H1 (cell line): ENCODE data around the gene SELENOS. TPM values are rescaled to one million over a fixed set of nuclear protein-coding genes. Genes with fewer than 3 reads are reported as not detected.
A peak's percentile ranks its signal among the peaks of the same experiment; 100 is the strongest.

Experiments used
- CTCF ChIA-PET: fragments of 300-600 bp; sonication (Branson Sonifier 250); formaldehyde crosslinking; loops from one replicate; lab custom pipeline; 2021; ENCODE audit not compliant: partially characterized antibody; lab: Charles Lee
- POLR2A ChIA-PET: fragments of 300-600 bp; sonication (Branson Sonifier 250); formaldehyde crosslinking; loops from one replicate; lab custom pipeline; 2021; ENCODE audit warnings: inconsistent platforms; ENCODE audit not compliant: partially characterized antibody; lab: Charles Lee
- DNase-seq, 2 experiments: peaks; one replicate each; pipeline versions ENCODE4 v3.0.0 to v3.0.0-alpha.2; 2010 to 2022; ENCODE audit warnings: low spot score in 2 of 2, low read depth in 1 of 2, mixed read lengths in 1 of 2
- FAIRE-seq: peaks from 2 replicates; lab custom pipeline; 2011; peaks lifted over from hg19 to GRCh38; lab: Jason Lieb, UNC
- H2AFZ ChIP-seq: 2 replicates; pipeline ENCODE4 v1.8.1; 2012; ENCODE audit warnings: low read length, inconsistent platforms
- H2AK5ac ChIP-seq: 2 replicates; pipeline ENCODE4 v1.6.1; 2013; ENCODE audit warnings: low read depth, low read length
- H2BK120ac ChIP-seq: replicated peaks from 2 replicates; pipeline ENCODE3; 2013; ENCODE audit warnings: low read depth, low read length, inconsistent platforms
- H2BK12ac ChIP-seq: 2 replicates; pipeline ENCODE4 v1.6.1; 2013; ENCODE audit warnings: low read depth, low read length
- H2BK15ac ChIP-seq: 2 replicates; pipeline ENCODE4 v1.6.1; 2013; ENCODE audit warnings: low read length
- H2BK20ac ChIP-seq: 2 replicates; pipeline ENCODE4 v1.6.1; 2013; ENCODE audit warnings: low read length
- H2BK5ac ChIP-seq: 2 replicates; pipeline ENCODE4 v1.6.1; 2013; ENCODE audit warnings: low read depth, low read length
- H3K14ac ChIP-seq: 2 replicates; pipeline ENCODE4 v1.6.1; 2013; ENCODE audit warnings: inconsistent platforms; ENCODE audit not compliant: insufficient read length
- H3K18ac ChIP-seq: 2 replicates; pipeline ENCODE4 v1.6.1; 2013; ENCODE audit warnings: low read length; ENCODE audit errors: extremely low read depth
- H3K23ac ChIP-seq: 2 replicates; pipeline ENCODE4 v1.6.1; 2013; ENCODE audit warnings: inconsistent platforms; ENCODE audit not compliant: insufficient read length
- H3K23me2 ChIP-seq: 2 replicates; pipeline ENCODE4 v1.6.1; 2013; ENCODE audit warnings: low read depth, low read length
- H3K27ac ChIP-seq: 2 replicates; pipeline ENCODE4 v1.6.1; 2011; ENCODE audit warnings: low read depth, low read length, inconsistent platforms
- H3K27me3 ChIP-seq, 4 experiments: replicated peaks in 1 of 4; 1 replicate in 1 of 4; 2 replicates in 3 of 4; pipeline versions ENCODE4 v1.6.1 to v1.8.1; 2011 to 2013; ENCODE audit warnings: low read length in 3 of 4, mild to moderate bottlenecking in 3 of 4, inconsistent platforms in 2 of 4, mixed read lengths in 2 of 4, moderate library complexity in 1 of 4; ENCODE audit not compliant: control insufficient read depth in 3 of 4, insufficient read depth in 3 of 4; ENCODE audit errors: extremely low read depth in 1 of 4
- H3K36me3 ChIP-seq, 4 experiments: 2 replicates each; pipeline versions ENCODE4 v1.6.1 to v1.8.1; 2011 to 2013; ENCODE audit warnings: mild to moderate bottlenecking in 4 of 4, low read length in 3 of 4, moderate library complexity in 2 of 4, control low read depth in 1 of 4, inconsistent platforms in 1 of 4; ENCODE audit not compliant: insufficient read depth in 4 of 4, control insufficient read depth in 2 of 4
- H3K4ac ChIP-seq: replicated peaks from 2 replicates; pipeline ENCODE3; 2013; ENCODE audit warnings: low read length, low read depth, mixed read lengths, inconsistent platforms; ENCODE audit not compliant: insufficient read length
- H3K4me1 ChIP-seq, 4 experiments: replicated peaks in 1 of 4; 1 replicate in 1 of 4; 2 replicates in 3 of 4; pipeline versions ENCODE4 v1.6.1 to v1.8.1; 2011 to 2013; ENCODE audit warnings: low read length in 3 of 4, inconsistent platforms in 2 of 4, mixed read lengths in 1 of 4; ENCODE audit not compliant: insufficient read depth in 4 of 4, control insufficient read depth in 3 of 4
- H3K4me2 ChIP-seq, 2 experiments: 2 replicates each; pipeline versions ENCODE4 v1.6.1 to v1.8.1; 2011 to 2013; ENCODE audit warnings: low read depth in 2 of 2, low read length in 2 of 2, control low read depth in 1 of 2, inconsistent platforms in 1 of 2, mild to moderate bottlenecking in 1 of 2; ENCODE audit not compliant: insufficient read depth in 1 of 2
- H3K4me3 ChIP-seq, 4 experiments: fragments of 200-600, 300-600 bp in 1 of 4; sonication (generic), shearing (Covaris generic), sonication (Bioruptor Twin) in 1 of 4; 2 replicates each; pipeline versions ENCODE4 v1.5.1 to v1.8.1; 2011 to 2016; ENCODE audit warnings: low read length in 4 of 4, low read depth in 3 of 4, control low read depth in 2 of 4, inconsistent platforms in 2 of 4, mild to moderate bottlenecking in 2 of 4, mixed read lengths in 1 of 4, moderate library complexity in 1 of 4; ENCODE audit not compliant: insufficient read depth in 2 of 4; ENCODE audit errors: extremely low read depth in 1 of 4
- H3K56ac ChIP-seq: replicated peaks from 2 replicates; pipeline ENCODE3; 2013; ENCODE audit warnings: low read depth, mild to moderate bottlenecking, mixed read lengths, low read length, inconsistent platforms; ENCODE audit not compliant: insufficient read length
- H3K79me1 ChIP-seq: 2 replicates; pipeline ENCODE4 v1.6.1; 2013; ENCODE audit warnings: low read depth, low read length, control low read depth
- H3K79me2 ChIP-seq, 2 experiments: 2 replicates each; pipeline versions ENCODE4 v1.6.1 to v1.8.1; 2012 to 2013; ENCODE audit warnings: low read length in 2 of 2, mild to moderate bottlenecking in 2 of 2, inconsistent platforms in 1 of 2; ENCODE audit not compliant: insufficient read depth in 2 of 2, control insufficient read depth in 1 of 2
- H3K9ac ChIP-seq, 4 experiments: replicated peaks in 1 of 4; 1 replicate in 1 of 4; 2 replicates in 3 of 4; pipeline versions ENCODE4 v1.6.1 to v1.8.1; 2011 to 2013; ENCODE audit warnings: low read depth in 3 of 4, low read length in 3 of 4, control low read depth in 2 of 4, mild to moderate bottlenecking in 2 of 4, moderate library complexity in 2 of 4, inconsistent platforms in 1 of 4; ENCODE audit errors: extremely low read depth in 1 of 4
- H3K9me3 ChIP-seq, 2 experiments: 2 replicates each; pipeline versions ENCODE4 v1.6.1 to v1.8.1; 2012 to 2013; ENCODE audit warnings: mild to moderate bottlenecking in 2 of 2, moderate library complexity in 2 of 2, control low read depth in 1 of 2, inconsistent platforms in 1 of 2, low read depth in 1 of 2, low read length in 1 of 2, mixed read lengths in 1 of 2; ENCODE audit not compliant: insufficient read depth in 2 of 2
- H4K20me1 ChIP-seq, 2 experiments: replicated peaks in 1 of 2; 2 replicates each; pipeline versions ENCODE3 to v1.8.1; 2011 to 2013; ENCODE audit warnings: inconsistent platforms in 2 of 2, low read length in 2 of 2, mild to moderate bottlenecking in 1 of 2; ENCODE audit not compliant: insufficient read depth in 2 of 2, control insufficient read depth in 1 of 2
- H4K5ac ChIP-seq: 2 replicates; pipeline ENCODE4 v1.6.1; 2013; ENCODE audit warnings: low read length, low read depth, mixed read lengths, inconsistent platforms; ENCODE audit not compliant: insufficient read length
- H4K8ac ChIP-seq: 2 replicates; pipeline ENCODE4 v1.8.0; 2013; ENCODE audit warnings: mild to moderate bottlenecking, moderate library complexity, low read length, inconsistent platforms; ENCODE audit not compliant: insufficient read depth; ENCODE audit errors: extremely low read depth
- H4K91ac ChIP-seq: replicated peaks from 2 replicates; pipeline ENCODE3; 2013; ENCODE audit warnings: low read length, mixed read lengths, inconsistent platforms; ENCODE audit not compliant: insufficient read length
- BACH1 ChIP-seq: IDR thresholded peaks from 2 replicates; pipeline ENCODE4 v1.6.1; 2012; ENCODE audit warnings: low read length, improper control_type of control experiment
- BRCA1 ChIP-seq: IDR thresholded peaks from 2 replicates; pipeline ENCODE4 v1.6.1; 2012; ENCODE audit warnings: low read depth, low read length, improper control_type of control experiment
- FOSL1 ChIP-seq: IDR thresholded peaks from 2 replicates; pipeline ENCODE4 v1.6.1; 2011; ENCODE audit warnings: mild to moderate bottlenecking, low read depth, low read length, moderate library complexity; ENCODE audit not compliant: insufficient read depth
- GABPA ChIP-seq: IDR thresholded peaks from 2 replicates; pipeline ENCODE4 v1.6.1; 2011; ENCODE audit warnings: mild to moderate bottlenecking, low read length, moderate library complexity, borderline replicate concordance; ENCODE audit not compliant: insufficient read depth
- HDAC6 ChIP-seq: IDR thresholded peaks from one replicate; pipeline ENCODE4 v1.7.1; 2012; ENCODE audit warnings: low read depth, mild to moderate bottlenecking, inconsistent platforms, low read length, moderate library complexity
- JUN ChIP-seq: IDR thresholded peaks from 2 replicates; pipeline ENCODE4 v1.6.1; 2011; ENCODE audit warnings: low read depth, mild to moderate bottlenecking, improper control_type of control experiment, low read length
- JUND ChIP-seq: IDR thresholded peaks from 2 replicates; pipeline ENCODE4 v1.6.1; 2011; ENCODE audit warnings: mild to moderate bottlenecking, improper control_type of control experiment, low read length
- KDM4A ChIP-seq: IDR thresholded peaks from one replicate; pipeline ENCODE4 v1.7.1; 2012; ENCODE audit warnings: low read depth, mild to moderate bottlenecking, moderate library complexity, low read length, inconsistent platforms; ENCODE audit not compliant: severe bottlenecking
- RNF2 ChIP-seq: fragments of 200-900, 300-1000 bp; sonication (generic); IDR thresholded peaks from 2 replicates; pipeline ENCODE4 v1.7.1; 2016; ENCODE audit warnings: borderline replicate concordance, low read depth, mild to moderate bottlenecking, antibody characterized with exemption, low read length; ENCODE audit not compliant: poor library complexity, severe bottlenecking; ENCODE audit errors: missing control alignments
- SP1 ChIP-seq: IDR thresholded peaks from 2 replicates; pipeline ENCODE4 v1.6.1; 2011; ENCODE audit warnings: low read depth, low read length
- TAF1 ChIP-seq: IDR thresholded peaks from 2 replicates; pipeline ENCODE4 v1.6.1; 2011; ENCODE audit warnings: mild to moderate bottlenecking, low read depth, low read length
- TEAD4 ChIP-seq: IDR thresholded peaks from 2 replicates; pipeline ENCODE4 v1.6.1; 2012; ENCODE audit warnings: low read depth, low read length, inconsistent platforms, mixed read lengths
- YY1 ChIP-seq: IDR thresholded peaks from 2 replicates; pipeline ENCODE4 v1.6.1; 2011; ENCODE audit warnings: low read depth, mild to moderate bottlenecking, low read length
- ZNF274 ChIP-seq: IDR thresholded peaks from 2 replicates; pipeline ENCODE4 v1.7.0; 2012; ENCODE audit warnings: low read length, borderline replicate concordance; ENCODE audit errors: extremely low read depth
- WGBS, 2 experiments: shearing (Covaris generic) in 1 of 2; methylation state at CpG; one replicate each; pipeline versions ENCODE4 v1.1.6 to v1.1.7; 2013 to 2015; ENCODE audit warnings: low lambda C conversion rate in 2 of 2, mixed read lengths in 2 of 2, inconsistent platforms in 1 of 2, low coverage in 1 of 2, missing lambda C conversion rate in 1 of 2; ENCODE audit not compliant: insufficient replicate concordance in 2 of 2, insufficient coverage in 1 of 2, insufficient read length in 1 of 2; ENCODE audit errors: extremely low coverage in 1 of 2, missing lambda C conversion rate in 1 of 2; 5-methylcytosine and 5-hydroxymethylcytosine counted together
- polyA plus RNA-seq, 7 experiments: library from polyadenylated mRNA; depleted of rRNA in 3 of 7; stranded (reverse) in 5 of 7; unstranded in 2 of 7; fragments of >200 nt in 5 of 7; fragments of 200-250 nt in 2 of 7; gene quantifications; 1 replicate in 5 of 7; 2 replicates in 1 of 7; 4 replicates in 1 of 7; pipeline versions ENCODE4 v1.2.1 to v1.2.3, GENCODE V29; 2011 to 2013; ENCODE audit warnings: missing spikeins in 2 of 7, mixed read lengths in 2 of 7
- total RNA-seq: library from RNA; stranded (reverse); fragmentation: NEBNext Ultra II Directional; extraction: Animal tissue kit (Norgen Biotek cat#: 25700); gene quantifications from 2 replicates; pipeline ENCODE4 v1.2.1, GENCODE V29; 2021

Gene SELENOS
- total and polyA plus RNA-seq, 2 of the 8 experiments (the other 6 are each of a cell fraction or from before 2014, with no cell fraction given) = 45.1 to 46.0 TPM

DNA sequence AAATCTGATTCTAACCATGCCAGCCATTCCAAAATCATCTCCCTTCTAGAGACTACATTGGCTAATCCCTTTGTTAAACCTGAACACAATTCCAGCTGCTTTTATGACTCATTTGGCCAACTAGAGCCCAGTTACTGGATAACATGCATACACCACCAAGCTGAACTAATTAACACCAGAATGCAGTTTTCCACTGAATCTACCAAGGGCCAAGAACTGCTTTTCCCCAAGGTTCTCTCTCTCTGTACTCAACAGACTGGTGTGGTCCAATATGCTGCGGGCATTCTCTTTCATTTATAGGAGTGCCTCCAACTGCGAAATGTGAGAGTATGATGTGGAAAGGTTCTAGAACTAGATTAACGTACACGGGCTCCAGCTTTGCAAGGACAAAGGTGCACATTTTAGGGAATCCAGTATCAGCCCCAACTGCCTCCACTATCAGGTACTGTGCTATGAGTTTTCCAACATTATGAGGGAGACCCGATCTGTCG is 26.9 kb downstream of the SELENOS start:
- Histone ChIP-seq H3K56ac (peak overlapping the region; percentile 40), H3K36me3 (peaks cover 0 to 3% (median 0%) of the 10 kb centered on the region in 4 experiments; a peak in 1 of 8 replicates), H3K27me3 (peaks cover 0 to 3% (median 0%) of the 10 kb centered on the region in 4 experiments; a peak in 3 of 7 replicates), H3K18ac (no peak overlapping the region), H2BK20ac (no peak overlapping the region), H2AK5ac (no peak overlapping the region), H3K4me1 (peaks cover 4 to 11% (median 7%) of the 10 kb centered on the region in 4 experiments), H3K4me3 (peak overlapping the region; percentile 55 to 76 (median 72)), H3K27ac (no peak overlapping the region), H3K14ac (no peak overlapping the region), H2BK5ac (peak overlapping the region; percentile 26; the same call in 1 of the 2 replicates), H3K4ac (peak overlapping the region; percentile 55), H4K20me1 (peaks cover 12 to 22% of the 10 kb centered on the region in 2 experiments), H2BK12ac (no peak overlapping the region), H2BK120ac (no peak overlapping the region), H4K8ac (peak overlapping the region; percentile 76; the same call in 1 of the 2 replicates), H3K23me2 (peaks cover 13% of the 10 kb centered on the region), H3K79me2 (peaks cover 28 to 60% of the 10 kb centered on the region in 2 experiments), H3K23ac (no peak overlapping the region), H3K4me2 (peak overlapping the region; percentile 89 to 97), H4K91ac (peak overlapping the region; percentile 83), H3K79me1 (peaks cover 5% of the 10 kb centered on the region), H4K5ac (peak overlapping the region; percentile 53), H3K9me3 (no peaks in the 10 kb centered on the region), H2BK15ac (no peak overlapping the region), H2AFZ (no peak overlapping the region), H3K9ac (peak overlapping the region; percentile 39 to 88 (median 61))
- ChIA-PET CTCF (interaction anchor here (0.9 to 9.9 kb wide), 7 partner anchors 39 to 239 kb away, joined by 3 to 216 read pairs (median 3); no protein-coding TSS in a partner anchor), POLR2A (interaction anchor here (0.7 to 5.1 kb wide), 10 partner anchors 6 to 237 kb away, joined by 3 to 18 read pairs (median 4); no protein-coding TSS in a partner anchor)
- FAIRE-seq (no peak), DNase-seq (no peak)
- 17% methylated on average over 6 of the region's 6 CpGs; no CpG with 5 or more reads in 1 of the 2 experiments for WGBS, 2 experiments
- TF ChIP-seq BACH1 (no peak), RNF2 (no peak), YY1 (no peak), HDAC6 (no peak), FOSL1 (no peak), BRCA1 (no peak), KDM4A (no peak), ZNF274 (no peak), JUN (no peak), GABPA (no peak), TAF1 (no peak), JUND (no peak), TEAD4 (no peak), SP1 (no peak)
